KMS-11 (cell line): ENCODE results near the gene COA4.
A peak's percentile ranks its signal among the peaks of the same experiment; 100 is the strongest.

Source experiments
- H2AFZ ChIP-seq: fragments of 200-600 bp; sonication (generic); 2 replicates; pipeline ENCODE4 v1.6.1; 2016; ENCODE audit warnings: antibody characterized with exemption, mixed run types, low read depth
- H3K27ac ChIP-seq: fragments of 200-600 bp; sonication (generic); 2 replicates; pipeline ENCODE4 v1.6.1; 2016; ENCODE audit warnings: mild to moderate bottlenecking, mixed run types
- H3K27me3 ChIP-seq: fragments of 200-600 bp; sonication (generic); 2 replicates; pipeline ENCODE4 v1.6.1; 2017; ENCODE audit warnings: mild to moderate bottlenecking, low read depth, mixed run types, moderate library complexity; ENCODE audit not compliant: insufficient read depth
- H3K36me3 ChIP-seq: fragments of 200-600 bp; sonication (generic); 2 replicates; pipeline ENCODE4 v1.6.1; 2017; ENCODE audit warnings: mild to moderate bottlenecking, mixed run types; ENCODE audit not compliant: insufficient read depth
- H3K4me1 ChIP-seq: fragments of 200-600 bp; sonication (generic); 2 replicates; pipeline ENCODE4 v1.6.1; 2016; ENCODE audit warnings: mild to moderate bottlenecking, low read depth, mixed run types; ENCODE audit not compliant: poor library complexity, severe bottlenecking
- H3K4me2 ChIP-seq: fragments of 200-600 bp; sonication (generic); 2 replicates; pipeline ENCODE4 v1.7.0; 2016; ENCODE audit warnings: mild to moderate bottlenecking, mixed run types
- H3K4me3 ChIP-seq: fragments of 200-600 bp; sonication (generic); IDR thresholded peaks from 2 replicates; pipeline ENCODE4 v1.6.1; 2017; ENCODE audit warnings: low read depth, low read length, mixed read lengths; ENCODE audit not compliant: insufficient read depth
- H3K79me2 ChIP-seq: fragments of 200-600 bp; sonication (generic); 2 replicates; pipeline ENCODE4 v1.6.1; 2016; ENCODE audit warnings: low read depth, mixed run types; ENCODE audit not compliant: insufficient read depth
- H3K9ac ChIP-seq: fragments of 200-600 bp; sonication (generic); 2 replicates; pipeline ENCODE4 v1.6.1; 2016; ENCODE audit warnings: mild to moderate bottlenecking, mixed run types
- H4K20me1 ChIP-seq: fragments of 200-600 bp; sonication (generic); 2 replicates; pipeline ENCODE4 v1.6.1; 2016; ENCODE audit warnings: mild to moderate bottlenecking, mixed run types; ENCODE audit not compliant: insufficient read depth
- TF ChIP-seq, protein P1 (sequence below): fragments of 200-600 bp; sonication (generic); conservative IDR thresholded peaks from 2 replicates; pipeline ENCODE4 v1.6.1; 2017; ENCODE audit warnings: low read depth, mild to moderate bottlenecking, antibody characterized with exemption, low read length, moderate library complexity, mixed read lengths

The COA4 gene

DNA sequence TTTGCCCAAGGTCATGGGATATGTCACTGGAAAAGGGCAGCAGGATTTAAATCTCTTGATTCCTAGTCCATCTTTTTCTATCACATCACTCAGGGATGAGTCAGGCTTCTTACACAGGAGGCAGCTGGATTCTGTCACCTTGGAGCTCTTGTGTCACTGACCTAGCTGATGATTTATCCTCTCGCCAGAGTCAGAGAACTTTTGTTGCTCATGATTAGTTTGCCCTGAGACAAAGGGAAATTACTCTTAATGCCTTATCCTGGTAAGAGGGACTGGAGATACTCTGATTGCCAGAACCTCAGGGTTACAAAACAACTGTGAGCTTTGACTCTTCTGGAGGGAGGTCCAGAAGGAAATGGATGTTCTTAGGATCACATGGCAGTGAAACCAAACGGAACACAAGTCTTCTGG, 10.1 kb downstream of the COA4 start:
- TF ChIP-seq, protein P1, sequence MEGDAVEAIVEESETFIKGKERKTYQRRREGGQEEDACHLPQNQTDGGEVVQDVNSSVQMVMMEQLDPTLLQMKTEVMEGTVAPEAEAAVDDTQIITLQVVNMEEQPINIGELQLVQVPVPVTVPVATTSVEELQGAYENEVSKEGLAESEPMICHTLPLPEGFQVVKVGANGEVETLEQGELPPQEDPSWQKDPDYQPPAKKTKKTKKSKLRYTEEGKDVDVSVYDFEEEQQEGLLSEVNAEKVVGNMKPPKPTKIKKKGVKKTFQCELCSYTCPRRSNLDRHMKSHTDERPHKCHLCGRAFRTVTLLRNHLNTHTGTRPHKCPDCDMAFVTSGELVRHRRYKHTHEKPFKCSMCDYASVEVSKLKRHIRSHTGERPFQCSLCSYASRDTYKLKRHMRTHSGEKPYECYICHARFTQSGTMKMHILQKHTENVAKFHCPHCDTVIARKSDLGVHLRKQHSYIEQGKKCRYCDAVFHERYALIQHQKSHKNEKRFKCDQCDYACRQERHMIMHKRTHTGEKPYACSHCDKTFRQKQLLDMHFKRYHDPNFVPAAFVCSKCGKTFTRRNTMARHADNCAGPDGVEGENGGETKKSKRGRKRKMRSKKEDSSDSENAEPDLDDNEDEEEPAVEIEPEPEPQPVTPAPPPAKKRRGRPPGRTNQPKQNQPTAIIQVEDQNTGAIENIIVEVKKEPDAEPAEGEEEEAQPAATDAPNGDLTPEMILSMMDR, result no peak
- Histone ChIP-seq H4K20me1 (no peaks in the 10 kb centered on the region), H3K36me3 (no peaks in the 10 kb centered on the region), H3K27me3 (no peaks in the 10 kb centered on the region), H3K9ac (no peak overlapping the region), H3K79me2 (no peaks in the 10 kb centered on the region), H3K4me1 (peaks cover 42% of the 10 kb centered on the region), H2AFZ (no peak overlapping the region), H3K4me3 (no peak overlapping the region), H3K27ac (no peak overlapping the region), H3K4me2 (no peak overlapping the region)

DNA sequence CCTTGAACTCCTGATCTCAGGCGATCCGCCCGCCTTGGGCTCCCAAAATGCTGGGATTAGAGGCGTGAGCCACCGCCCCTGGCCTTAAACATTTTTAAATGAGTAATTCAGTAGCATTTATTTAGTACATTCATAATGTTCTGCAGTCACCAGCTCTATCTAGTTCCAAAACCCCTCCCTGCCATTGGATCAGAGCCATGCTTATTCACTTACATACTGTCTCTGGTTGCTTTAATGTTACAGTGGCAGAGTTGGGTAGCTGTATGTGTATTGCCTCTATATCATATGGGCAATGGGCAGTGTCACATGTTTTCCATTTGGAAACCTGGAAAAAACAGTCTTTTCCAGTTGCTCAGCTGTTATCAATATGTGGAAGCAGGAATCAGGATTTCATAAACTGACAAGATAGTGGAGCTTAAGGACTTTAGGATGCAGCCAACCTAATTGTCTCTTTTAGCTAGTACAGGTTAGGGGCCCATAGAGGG, 10.5 kb downstream of the COA4 start:
- Histone ChIP-seq H4K20me1 (no peaks in the 10 kb centered on the region), H3K4me3 (no peak overlapping the region), H3K79me2 (no peaks in the 10 kb centered on the region), H3K4me2 (no peak overlapping the region), H2AFZ (no peak overlapping the region), H3K27me3 (no peaks in the 10 kb centered on the region), H3K36me3 (no peaks in the 10 kb centered on the region), H3K4me1 (peaks cover 40% of the 10 kb centered on the region), H3K9ac (no peak overlapping the region), H3K27ac (no peak overlapping the region)
- TF ChIP-seq, protein P1, result no peak

DNA sequence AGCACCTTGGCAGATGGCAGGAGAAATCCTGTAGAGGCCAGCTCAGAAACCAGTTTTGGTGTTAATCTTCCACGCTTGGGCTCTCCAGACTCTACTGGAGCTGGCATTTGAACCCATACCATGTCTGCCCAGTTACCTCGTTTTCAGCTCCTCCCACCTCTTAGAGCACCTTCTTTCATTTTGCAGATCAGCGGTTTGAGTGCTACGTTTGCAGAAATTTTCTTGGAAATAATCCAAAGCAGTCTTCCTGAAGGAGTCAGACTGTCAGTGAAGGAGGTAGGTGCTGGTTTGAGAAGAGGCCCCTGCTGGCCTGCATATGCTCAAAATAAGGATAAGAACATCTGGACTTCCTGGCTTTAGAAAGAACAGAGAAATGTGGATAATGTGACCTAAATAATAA, 13.7 kb downstream of the COA4 start:
- H3K36me3 ChIP-seq, result no peaks in the 10 kb centered on the region

DNA sequence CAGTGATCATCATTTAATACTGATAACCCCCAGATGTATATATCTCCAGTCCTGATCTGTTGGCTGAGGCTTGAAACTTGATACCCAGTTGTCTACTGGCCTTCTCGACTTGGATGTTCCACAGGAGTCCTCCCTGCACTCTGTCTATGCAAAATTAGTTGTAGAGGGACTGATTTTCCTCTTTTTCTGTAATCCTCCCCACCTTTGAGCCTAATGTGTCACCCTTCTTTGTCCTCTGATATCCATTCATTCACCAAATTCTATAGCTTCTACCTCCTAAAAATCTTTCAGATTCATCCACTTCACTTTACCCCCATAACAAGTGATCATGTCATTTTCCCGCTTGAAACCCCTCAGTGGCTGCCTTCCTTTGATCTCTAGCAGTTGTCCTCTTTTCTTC, 16.4 kb downstream of the COA4 start:
- no peaks in the 10 kb centered on the region for H3K36me3 ChIP-seq
- no peak overlapping the region for H3K4me3 ChIP-seq
- H4K20me1 ChIP-seq, result no peaks in the 10 kb centered on the region
- no peak overlapping the region for H3K9ac ChIP-seq
- H3K79me2 ChIP-seq, result no peaks in the 10 kb centered on the region
- no peak overlapping the region for H3K27ac ChIP-seq
- no peak overlapping the region for H2AFZ ChIP-seq
- no peak overlapping the region for H3K4me2 ChIP-seq
- no peaks in the 10 kb centered on the region for H3K27me3 ChIP-seq
- peaks cover 19% of the 10 kb centered on the region for H3K4me1 ChIP-seq
- TF ChIP-seq, protein P1, result no peak

More for the DNA sequence above, 13.7 kb downstream of the COA4 start:
- no peak overlapping the region for H3K27ac ChIP-seq
- peaks cover 19% of the 10 kb centered on the region for H3K4me1 ChIP-seq
- peak overlapping the region; percentile 10; the same call in 1 of the 2 replicates for H3K4me2 ChIP-seq
- no peaks in the 10 kb centered on the region for H4K20me1 ChIP-seq
- H3K9ac ChIP-seq, result no peak overlapping the region
- TF ChIP-seq, protein P1, result no peak
- no peak overlapping the region for H3K4me3 ChIP-seq
- no peak overlapping the region for H2AFZ ChIP-seq
- no peaks in the 10 kb centered on the region for H3K27me3 ChIP-seq
- H3K79me2 ChIP-seq, result no peaks in the 10 kb centered on the region
